HUES6 (cell line): ENCODE measurements around the gene BICRA.
"Not testable (repeated sequence)": the region's sequence is repeated elsewhere in the genome, so short reads cannot be mapped to it uniquely, and the experiment has no call there.

Source experiments
- H3K27ac ChIP-seq: 2 replicates; pipeline ENCODE4 v1.7.0; 2013; ENCODE audit warnings: low read depth, mild to moderate bottlenecking, low read length, inconsistent platforms
- H3K27me3 ChIP-seq: 2 replicates; pipeline ENCODE4 v1.6.1; 2013; ENCODE audit warnings: low read length; ENCODE audit not compliant: control insufficient read depth, insufficient read depth
- H3K36me3 ChIP-seq: 2 replicates; pipeline ENCODE4 v1.6.1; 2013; ENCODE audit warnings: low read length; ENCODE audit not compliant: control insufficient read depth, insufficient read depth
- H3K4me1 ChIP-seq: 2 replicates; pipeline ENCODE4 v1.6.1; 2013; ENCODE audit warnings: low read length; ENCODE audit not compliant: control insufficient read depth, insufficient read depth
- H3K4me3 ChIP-seq: 2 replicates; pipeline ENCODE4 v1.5.1; 2013; ENCODE audit warnings: low read depth, low read length
- H3K9ac ChIP-seq: one replicate; pipeline ENCODE4 v1.6.1; 2013; ENCODE audit warnings: mild to moderate bottlenecking, low read length
- H3K9me3 ChIP-seq: 2 replicates; pipeline ENCODE4 v1.6.1; 2013; ENCODE audit warnings: low read depth, low read length; ENCODE audit not compliant: control insufficient read depth, insufficient read depth

Gene BICRA

GRCh38 chr19:47719047-47719859 is 110.3 kb downstream of the BICRA start:
- Histone ChIP-seq H3K27me3 (no peaks in the 10 kb centered on the region), H3K4me3 (no peak overlapping the region), H3K9ac (peak overlapping the region; percentile 12), H3K9me3 (peaks cover 7% of the 10 kb centered on the region), H3K4me1 (peaks cover 8% of the 10 kb centered on the region; the same call in 1 of the 2 replicates), H3K36me3 (peaks cover 12% of the 10 kb centered on the region; the same call in 1 of the 2 replicates), H3K27ac (peak overlapping the region; percentile 12; the same call in 1 of the 2 replicates)

- peaks cover 8% of the 10 kb centered on the region; the same call in 1 of the 2 replicates for H3K4me1 ChIP-seq
- H3K27me3 ChIP-seq, result no peaks in the 10 kb centered on the region
- H3K27ac ChIP-seq, result no peak overlapping the region
- H3K36me3 ChIP-seq, result peaks cover 15% of the 10 kb centered on the region; the same call in 1 of the 2 replicates
- H3K9ac ChIP-seq, result no peak overlapping the region
- H3K4me3 ChIP-seq, result no peak overlapping the region
- H3K9me3 ChIP-seq, result no peaks in the 10 kb centered on the region
These were observed 111.9 kb downstream of the BICRA start for GRCh38 chr19:47720669-47721422.

- H3K9ac ChIP-seq, result no peak overlapping the region
- H3K4me3 ChIP-seq, result no peak overlapping the region
- peaks cover 21% of the 10 kb centered on the region; the same call in 1 of the 2 replicates for H3K36me3 ChIP-seq
- no peaks in the 10 kb centered on the region for H3K9me3 ChIP-seq
- H3K27ac ChIP-seq, result no peak overlapping the region
- no peaks in the 10 kb centered on the region for H3K27me3 ChIP-seq
- H3K4me1 ChIP-seq, result peaks cover 8% of the 10 kb centered on the region; the same call in 1 of the 2 replicates
These were observed 114.6 kb downstream of the BICRA start for GRCh38 chr19:47723581-47723940.

- Histone ChIP-seq H3K9me3 (no peaks in the 10 kb centered on the region), H3K9ac (no peak overlapping the region), H3K27ac (no peak overlapping the region), H3K4me1 (peaks cover 12% of the 10 kb centered on the region), H3K36me3 (peaks cover 21% of the 10 kb centered on the region; the same call in 1 of the 2 replicates), H3K4me3 (no peak overlapping the region), H3K27me3 (no peaks in the 10 kb centered on the region)
These were observed 116.9 kb downstream of the BICRA start for GRCh38 chr19:47725759-47726401.

GRCh38 chr19:47726467-47726866 is 117.5 kb downstream of the BICRA start:
- H3K9ac ChIP-seq, result no peak overlapping the region
- no peaks in the 10 kb centered on the region for H3K27me3 ChIP-seq
- H3K9me3 ChIP-seq, result no peaks in the 10 kb centered on the region
- H3K4me1 ChIP-seq, result peaks cover 12% of the 10 kb centered on the region
- H3K36me3 ChIP-seq, result peaks cover 21% of the 10 kb centered on the region; the same call in 1 of the 2 replicates
- H3K27ac ChIP-seq, result no peak overlapping the region
- H3K4me3 ChIP-seq, result no peak overlapping the region

GRCh38 chr19:47728295-47728694 is 119.4 kb downstream of the BICRA start:
- not testable (repeated sequence) for H3K27ac ChIP-seq, H3K9me3 ChIP-seq, H3K4me1 ChIP-seq, H3K27me3 ChIP-seq, H3K4me3 ChIP-seq, H3K9ac ChIP-seq
- peaks cover 21% of the 10 kb centered on the region; the same call in 1 of the 2 replicates for H3K36me3 ChIP-seq

GRCh38 chr19:47729468-47729798 is 120.5 kb downstream of the BICRA start:
- Histone ChIP-seq H3K4me3 (peak overlapping the region; percentile 62), H3K27ac (peak overlapping the region; percentile 71; the same call in 1 of the 2 replicates), H3K4me1 (peaks cover 9% of the 10 kb centered on the region), H3K27me3 (no peaks in the 10 kb centered on the region), H3K36me3 (peaks cover 21% of the 10 kb centered on the region; the same call in 1 of the 2 replicates), H3K9ac (peak overlapping the region; percentile 77), H3K9me3 (no peaks in the 10 kb centered on the region)

- H3K9ac ChIP-seq, result peak overlapping the region; percentile 77
These were observed 121.0 kb downstream of the BICRA start for GRCh38 chr19:47729799-47730520.

GRCh38 chr19:47730521-47730889 is 121.6 kb downstream of the BICRA start:
- H3K9ac ChIP-seq, result no peak overlapping the region

More at GRCh38 chr19:47729799-47730520, 121.0 kb downstream of the BICRA start:
- no peak overlapping the region for H3K27ac ChIP-seq
- H3K4me3 ChIP-seq, result peak overlapping the region; percentile 62
- H3K4me1 ChIP-seq, result peaks cover 9% of the 10 kb centered on the region
- no peaks in the 10 kb centered on the region for H3K27me3 ChIP-seq
- H3K9me3 ChIP-seq, result no peaks in the 10 kb centered on the region
- H3K36me3 ChIP-seq, result peaks cover 21% of the 10 kb centered on the region; the same call in 1 of the 2 replicates

GRCh38 chr19:47730910-47731309 is 122.0 kb downstream of the BICRA start:
- Histone ChIP-seq H3K27ac (no peak overlapping the region), H3K9ac (no peak overlapping the region), H3K9me3 (no peaks in the 10 kb centered on the region), H3K36me3 (peaks cover 17% of the 10 kb centered on the region; the same call in 1 of the 2 replicates), H3K27me3 (no peaks in the 10 kb centered on the region), H3K4me3 (no peak overlapping the region), H3K4me1 (peaks cover 9% of the 10 kb centered on the region)

More at GRCh38 chr19:47730521-47730889, 121.6 kb downstream of the BICRA start:
- Histone ChIP-seq H3K9me3 (no peaks in the 10 kb centered on the region), H3K27me3 (no peaks in the 10 kb centered on the region), H3K36me3 (peaks cover 21% of the 10 kb centered on the region; the same call in 1 of the 2 replicates), H3K27ac (no peak overlapping the region), H3K4me3 (no peak overlapping the region), H3K4me1 (peaks cover 9% of the 10 kb centered on the region)
